CD8-positive, alpha-beta memory T cell (primary cell): Measurements from ENCODE around the gene ANKHD1. TPM values are rescaled to one million over a fixed set of nuclear protein-coding genes. Genes with fewer than 3 reads are reported as not detected.
A peak's percentile ranks its signal among the peaks of the same experiment; 100 is the strongest.
"Not testable (repeated sequence)": the region's sequence is repeated elsewhere in the genome, so short reads cannot be mapped to it uniquely, and the experiment has no call there.

Source experiments
- CTCF ChIA-PET: fragments of 350-600 bp; sonication (Branson Sonifier 250); formaldehyde crosslinking; loops from one replicate; lab custom pipeline; 2021; ENCODE audit warnings: antibody characterized with exemption; lab: Charles Lee
- POLR2A ChIA-PET: fragments of 350-600 bp; sonication (Branson Sonifier 250); formaldehyde crosslinking; loops from one replicate; lab custom pipeline; 2021; ENCODE audit warnings: antibody characterized with exemption; lab: Charles Lee
- DNase-seq, 5 donors: peaks; one replicate each; pipeline versions ENCODE4 v3.0.0 to v3.0.0-alpha.2; 2020 to 2022; ENCODE audit warnings: mixed read lengths in 1 of 5
- H3K27ac ChIP-seq: one replicate; pipeline ENCODE4 v1.7.0; 2013; ENCODE audit warnings: low read depth, mild to moderate bottlenecking, low read length, moderate library complexity
- H3K27me3 ChIP-seq: 2 replicates; pipeline ENCODE4 v1.7.0; 2013; ENCODE audit warnings: low read length, mild to moderate bottlenecking; ENCODE audit not compliant: insufficient read depth, poor library complexity, severe bottlenecking
- H3K36me3 ChIP-seq: 2 replicates; pipeline ENCODE4 v1.7.0; 2013; ENCODE audit warnings: mild to moderate bottlenecking, low read length, moderate library complexity; ENCODE audit not compliant: insufficient read depth
- H3K4me1 ChIP-seq: 2 replicates; pipeline ENCODE4 v1.7.0; 2013; ENCODE audit warnings: mild to moderate bottlenecking, low read length, moderate library complexity; ENCODE audit not compliant: insufficient read depth
- H3K4me3 ChIP-seq: 2 replicates; pipeline ENCODE4 v1.7.0; 2013; ENCODE audit warnings: mild to moderate bottlenecking, low read length
- H3K9me3 ChIP-seq: 2 replicates; pipeline ENCODE4 v1.7.0; 2013; ENCODE audit warnings: mild to moderate bottlenecking, low read length
- H3K27ac Mint-ChIP-seq, 8 donors: one replicate each; pipeline ENCODE4 v1.8.0; 2020 to 2021; ENCODE audit warnings: mixed read lengths in 8 of 8, mild to moderate bottlenecking in 6 of 8, inconsistent platforms in 3 of 8, moderate library complexity in 3 of 8
- H3K27me3 Mint-ChIP-seq, 2 donors: one replicate each; pipeline ENCODE4 v1.8.0; 2020 to 2021; ENCODE audit warnings: mixed read lengths in 2 of 2, mild to moderate bottlenecking in 1 of 2, moderate library complexity in 1 of 2
- H3K36me3 Mint-ChIP-seq, 3 donors: one replicate each; pipeline ENCODE4 v1.8.0; 2020 to 2021; ENCODE audit warnings: mixed read lengths in 3 of 3, inconsistent platforms in 1 of 3, mild to moderate bottlenecking in 1 of 3
- H3K4me1 Mint-ChIP-seq, 3 donors: one replicate each; pipeline ENCODE4 v1.8.0; 2020 to 2021; ENCODE audit warnings: mixed read lengths in 3 of 3, inconsistent platforms in 1 of 3, mild to moderate bottlenecking in 1 of 3
- H3K4me3 Mint-ChIP-seq, 7 donors: one replicate each; pipeline ENCODE4 v1.8.0; 2020 to 2021; ENCODE audit warnings: mixed read lengths in 7 of 7, mild to moderate bottlenecking in 6 of 7, moderate library complexity in 4 of 7, inconsistent platforms in 2 of 7
- H3K9me3 Mint-ChIP-seq, 5 donors: one replicate each; pipeline ENCODE4 v1.8.0; 2020 to 2022; ENCODE audit warnings: mixed read lengths in 5 of 5, mild to moderate bottlenecking in 3 of 5, moderate library complexity in 2 of 5, inconsistent platforms in 1 of 5
- polyA plus RNA-seq: library from polyadenylated mRNA; unstranded; fragments of 300-500 nt; fragmentation: Illumina TruSeq; gene quantifications from one replicate; pipeline ENCODE4 v1.2.3, GENCODE V29; 2021
- total RNA-seq, 2 experiments: library from RNA; stranded (reverse); gene quantifications; one replicate each; pipeline ENCODE4 v1.2.3, GENCODE V29; 2021

The ANKHD1 gene
- total and polyA plus RNA-seq, 3 experiments from 2014 or later: 88.6 to 107 (median 100) TPM

GRCh38 chr5:140432916-140433315 is 31.3 kb downstream of the ANKHD1 start:
- Histone ChIP-seq H3K36me3 (no peaks in the 10 kb centered on the region), H3K4me3 (no peak overlapping the region), H3K9me3 (no peaks in the 10 kb centered on the region), H3K4me1 (peaks cover 5% of the 10 kb centered on the region), H3K27ac (no peak overlapping the region), H3K27me3 (no peaks in the 10 kb centered on the region)
- ChIA-PET POLR2A (no interaction called here), CTCF (no interaction called here)
- H3K4me1 Mint-ChIP-seq: peaks cover 38 to 59% (median 55%) of the 10 kb centered on the region in 3 donors
- no peak overlapping the region for H3K4me3 Mint-ChIP-seq
- no peaks in the 10 kb centered on the region for H3K27me3 Mint-ChIP-seq
- peaks cover 0 to 24% (median 3%) of the 10 kb centered on the region in 3 donors for H3K36me3 Mint-ChIP-seq
- DNase-seq: no peak
- H3K9me3 Mint-ChIP-seq: no peaks in the 10 kb centered on the region
- no peak overlapping the region for H3K27ac Mint-ChIP-seq

GRCh38 chr5:140457368-140457767 is 55.7 kb downstream of the ANKHD1 start:
- H3K27me3 Mint-ChIP-seq, POLR2A ChIA-PET, CTCF ChIA-PET, H3K4me3 ChIP-seq, H3K4me1 ChIP-seq, H3K4me3 Mint-ChIP-seq, H3K9me3 ChIP-seq, H3K9me3 Mint-ChIP-seq, DNase-seq, H3K4me1 Mint-ChIP-seq, H3K36me3 ChIP-seq, H3K27ac ChIP-seq, H3K27me3 ChIP-seq: not testable (repeated sequence)
- Mint-ChIP-seq H3K36me3 (peaks cover 10 to 61% (median 23%) of the 10 kb centered on the region in 3 donors), H3K27ac (peak overlapping the region in 1 of 8 donors; percentile 29)

- DNase-seq: no peak
- no peaks in the 10 kb centered on the region for H3K36me3 ChIP-seq
- no peaks in the 10 kb centered on the region for H3K4me1 ChIP-seq
- Mint-ChIP-seq H3K9me3 (no peaks in the 10 kb centered on the region), H3K27me3 (no peaks in the 10 kb centered on the region), H3K36me3 (peaks cover 0 to 73% (median 11%) of the 10 kb centered on the region in 3 donors), H3K27ac (no peak overlapping the region), H3K4me1 (peaks cover 5 to 9% (median 9%) of the 10 kb centered on the region in 3 donors), H3K4me3 (no peak overlapping the region)
- no peak overlapping the region for H3K27ac ChIP-seq
- ChIA-PET CTCF (no interaction called here), POLR2A (no interaction called here)
- no peak overlapping the region for H3K4me3 ChIP-seq
- no peaks in the 10 kb centered on the region for H3K9me3 ChIP-seq
- H3K27me3 ChIP-seq: no peaks in the 10 kb centered on the region
Observed at GRCh38 chr5:140466981-140467742, 65.5 kb downstream of the ANKHD1 start.

- Mint-ChIP-seq H3K4me3 (no peak overlapping the region), H3K36me3 (peaks cover 0 to 68% (median 8%) of the 10 kb centered on the region in 3 donors), H3K27ac (peak overlapping the region in 1 of 8 donors; percentile 54), H3K4me1 (peaks cover 4 to 9% (median 6%) of the 10 kb centered on the region in 3 donors), H3K27me3 (no peaks in the 10 kb centered on the region), H3K9me3 (no peaks in the 10 kb centered on the region)
- Histone ChIP-seq H3K36me3 (no peaks in the 10 kb centered on the region), H3K4me3 (no peak overlapping the region), H3K4me1 (no peaks in the 10 kb centered on the region), H3K27ac (no peak overlapping the region), H3K27me3 (no peaks in the 10 kb centered on the region), H3K9me3 (no peaks in the 10 kb centered on the region)
- DNase-seq: no peak
- ChIA-PET POLR2A (no interaction called here), CTCF (no interaction called here)
Observed at GRCh38 chr5:140468188-140468587, 66.6 kb downstream of the ANKHD1 start.

- no peaks in the 10 kb centered on the region for H3K9me3 Mint-ChIP-seq
- no peaks in the 10 kb centered on the region for H3K36me3 ChIP-seq
- CTCF ChIA-PET: no interaction called here
Observed at GRCh38 chr5:140469259-140469658, 67.6 kb downstream of the ANKHD1 start.

GRCh38 chr5:140480310-140481014 is 78.8 kb downstream of the ANKHD1 start:
- Mint-ChIP-seq H3K27ac (peak overlapping the region in 5 of 8 donors; percentile 0 to 48 (median 24)), H3K27me3 (no peaks in the 10 kb centered on the region), H3K36me3 (peaks cover 0 to 47% (median 13%) of the 10 kb centered on the region in 3 donors), H3K4me3 (no peak overlapping the region), H3K4me1 (no peaks in the 10 kb centered on the region), H3K9me3 (no peaks in the 10 kb centered on the region)
- no peak overlapping the region for H3K27ac ChIP-seq
- H3K4me3 ChIP-seq: no peak overlapping the region
- DNase-seq: no peak
- H3K9me3 ChIP-seq: no peaks in the 10 kb centered on the region
- POLR2A ChIA-PET: no interaction called here
- H3K36me3 ChIP-seq: peaks cover 1% of the 10 kb centered on the region
- CTCF ChIA-PET: no interaction called here
- H3K27me3 ChIP-seq: no peaks in the 10 kb centered on the region
- H3K4me1 ChIP-seq: no peaks in the 10 kb centered on the region

More at GRCh38 chr5:140469259-140469658, 67.6 kb downstream of the ANKHD1 start:
- Histone ChIP-seq H3K27me3 (no peaks in the 10 kb centered on the region), H3K9me3 (no peaks in the 10 kb centered on the region), H3K4me1 (no peaks in the 10 kb centered on the region), H3K27ac (no peak overlapping the region), H3K4me3 (no peak overlapping the region)
- Mint-ChIP-seq H3K27ac (peak overlapping the region in 2 of 8 donors; percentile 42 to 87), H3K36me3 (peaks cover 0 to 64% (median 10%) of the 10 kb centered on the region in 3 donors), H3K27me3 (no peaks in the 10 kb centered on the region), H3K4me1 (peaks cover 4 to 9% (median 6%) of the 10 kb centered on the region in 3 donors), H3K4me3 (no peak overlapping the region)
- DNase-seq: no peak
- POLR2A ChIA-PET: no interaction called here

GRCh38 chr5:140481758-140482157 is 80.1 kb downstream of the ANKHD1 start:
- H3K27me3 ChIP-seq: no peaks in the 10 kb centered on the region
- no peak for DNase-seq
- CTCF ChIA-PET: no interaction called here
- Mint-ChIP-seq H3K36me3 (peaks cover 0 to 48% (median 15%) of the 10 kb centered on the region in 3 donors), H3K27ac (peak overlapping the region in 1 of 8 donors; percentile 14), H3K27me3 (no peaks in the 10 kb centered on the region), H3K9me3 (no peaks in the 10 kb centered on the region), H3K4me1 (no peaks in the 10 kb centered on the region), H3K4me3 (no peak overlapping the region)
- H3K9me3 ChIP-seq: no peaks in the 10 kb centered on the region
- POLR2A ChIA-PET: no interaction called here
- no peaks in the 10 kb centered on the region for H3K4me1 ChIP-seq
- H3K36me3 ChIP-seq: peaks cover 10% of the 10 kb centered on the region
- H3K4me3 ChIP-seq: no peak overlapping the region
- no peak overlapping the region for H3K27ac ChIP-seq

- no peak overlapping the region for H3K4me3 Mint-ChIP-seq
- ChIA-PET CTCF (no interaction called here), POLR2A (no interaction called here)
- Histone ChIP-seq H3K4me1 (no peaks in the 10 kb centered on the region), H3K9me3 (no peaks in the 10 kb centered on the region), H3K36me3 (peaks cover 17% of the 10 kb centered on the region), H3K27me3 (no peaks in the 10 kb centered on the region), H3K27ac (no peak overlapping the region), H3K4me3 (no peak overlapping the region)
- no peak for DNase-seq
- no peaks in the 10 kb centered on the region for H3K27me3 Mint-ChIP-seq
- peaks cover 0 to 56% (median 13%) of the 10 kb centered on the region in 3 donors for H3K36me3 Mint-ChIP-seq
- H3K9me3 Mint-ChIP-seq: no peaks in the 10 kb centered on the region
- no peaks in the 10 kb centered on the region for H3K4me1 Mint-ChIP-seq
- H3K27ac Mint-ChIP-seq: no peak overlapping the region
Observed at GRCh38 chr5:140483055-140483454, 81.4 kb downstream of the ANKHD1 start.
